ENCODE results near the gene GOLGA8B.
"Not testable (repeated sequence)": the region's sequence is repeated elsewhere in the genome, so short reads cannot be mapped to it uniquely, and the experiment has no call there.

The GOLGA8B gene

DNA sequence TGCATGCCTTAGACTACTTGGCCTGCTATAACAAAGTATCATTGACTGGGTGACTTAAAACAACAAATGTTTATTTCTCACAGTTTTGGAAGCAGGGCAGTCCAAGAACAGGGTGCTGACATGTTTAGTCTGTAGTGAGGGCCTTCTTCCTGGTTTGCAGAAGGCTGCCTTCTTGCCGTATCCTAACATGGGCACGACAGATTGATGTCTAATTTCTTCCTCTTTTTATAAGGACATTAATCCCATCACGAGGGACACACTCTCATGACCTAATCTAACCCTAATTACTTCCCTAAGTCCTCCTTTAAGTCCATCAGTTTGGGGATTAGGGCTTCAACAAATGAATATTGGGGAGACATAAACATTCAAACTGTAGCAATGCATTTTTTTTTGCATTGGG lies 10.9 kb upstream of the GOLGA8B start:
- no peak for DNase-seq

DNA sequence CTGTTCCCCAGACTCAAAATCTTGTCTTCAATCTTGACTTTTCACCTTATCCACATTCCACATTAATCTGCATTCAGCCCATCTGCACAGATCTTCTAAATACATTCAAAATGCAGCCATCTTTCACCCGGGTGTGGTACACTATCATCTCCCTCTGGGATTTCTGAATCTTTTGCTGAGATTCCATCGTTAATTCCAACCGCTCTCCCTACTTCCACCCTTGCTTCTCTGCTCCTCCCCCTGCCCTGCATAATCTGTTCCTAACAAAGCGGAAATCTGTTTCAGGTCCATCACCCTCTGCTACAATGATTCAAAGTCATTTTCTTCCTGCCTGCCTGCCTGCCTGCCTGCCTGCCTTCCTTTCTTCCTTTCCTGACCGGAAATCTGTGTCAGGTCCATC lies 7.9 kb upstream of the GOLGA8B start:
- DNase-seq: no peak

DNA sequence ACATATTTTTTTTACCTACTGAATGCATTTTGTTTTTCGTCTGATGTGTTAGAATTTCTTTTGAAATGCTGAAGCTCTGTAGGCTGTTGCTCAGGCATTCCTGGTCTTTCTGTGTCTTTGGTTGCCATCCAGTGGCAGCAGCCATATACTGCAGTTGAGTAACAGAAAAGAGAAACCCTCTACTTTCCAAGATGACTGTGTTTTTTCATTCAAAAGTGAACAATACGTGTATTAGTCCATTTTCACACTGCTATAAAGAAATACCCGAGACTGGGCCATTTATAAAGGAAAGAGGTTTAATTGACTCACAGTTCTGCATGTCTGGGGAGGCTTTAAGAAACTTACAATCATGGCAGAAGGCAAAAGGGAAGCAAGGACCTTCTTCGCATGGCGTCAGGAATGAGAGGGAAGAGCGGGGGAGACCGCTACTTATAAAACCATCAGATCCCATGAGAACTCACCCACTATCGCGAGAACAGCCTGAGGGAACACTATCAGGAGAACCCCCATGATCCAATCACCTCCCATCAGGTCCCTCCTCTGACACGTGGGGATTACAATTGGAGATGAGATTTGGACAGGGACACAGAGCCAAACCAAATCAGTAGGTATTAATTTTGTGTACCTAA lies 4.7 kb upstream of the GOLGA8B start:
- DNase-seq: peak; percentile 85

DNA sequence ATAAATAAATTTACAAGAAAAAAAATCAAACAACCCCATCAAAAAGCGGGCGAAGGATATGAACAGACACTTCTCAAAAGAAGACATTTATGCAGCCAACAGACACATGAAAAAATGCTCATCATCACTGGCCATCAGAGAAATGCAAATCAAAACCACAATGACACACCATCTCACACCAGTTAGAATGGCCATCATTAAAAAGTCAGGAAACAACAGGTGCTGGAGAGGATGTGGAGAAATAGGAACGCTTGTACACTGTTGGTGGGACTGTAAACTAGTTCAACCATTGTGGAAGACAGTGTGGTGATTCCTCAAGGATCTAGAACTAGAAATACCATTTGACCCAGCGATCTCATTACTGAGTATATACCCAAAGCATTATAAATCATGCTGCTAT lies 2.5 kb upstream of the GOLGA8B start:
- not testable (repeated sequence) for DNase-seq

DNA sequence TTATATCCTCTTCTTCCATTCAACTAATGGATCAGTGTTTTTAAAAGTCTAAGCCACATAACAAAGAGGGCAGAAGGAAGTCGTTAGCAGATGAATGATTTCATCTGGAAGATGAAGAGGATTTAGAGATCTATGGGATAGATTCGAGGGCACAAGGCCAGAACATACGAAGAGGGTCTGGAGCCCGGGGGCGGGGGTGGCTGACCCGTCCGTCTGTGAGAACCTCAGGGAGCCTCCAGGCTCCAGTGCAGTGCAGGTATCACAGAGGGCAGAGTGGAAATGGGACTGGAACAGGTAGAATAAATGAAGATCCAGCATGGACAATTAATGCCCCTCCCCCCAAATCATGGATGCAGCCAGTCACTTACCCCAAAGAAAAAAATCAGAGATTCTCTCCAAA lies 1.5 kb upstream of the GOLGA8B start:
- DNase-seq: no peak

DNA sequence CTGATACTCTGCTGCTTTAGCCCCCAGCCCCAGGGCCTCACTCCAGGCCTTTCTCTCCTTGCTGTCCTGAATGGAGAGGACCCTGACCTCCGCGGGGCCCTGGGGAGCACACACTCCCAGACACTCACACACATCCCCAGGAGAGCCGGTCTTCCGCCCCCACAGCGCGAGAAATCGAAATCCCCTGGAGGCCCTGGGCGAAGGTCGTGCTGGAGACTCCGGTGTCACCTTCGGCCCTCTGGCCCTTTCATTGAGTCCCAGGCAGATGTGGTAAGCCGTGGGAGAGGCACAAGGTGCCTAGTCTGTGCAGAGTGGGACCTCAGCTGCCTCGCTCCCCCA lies 848 bp upstream of the GOLGA8B start:
- no peak for DNase-seq

DNA sequence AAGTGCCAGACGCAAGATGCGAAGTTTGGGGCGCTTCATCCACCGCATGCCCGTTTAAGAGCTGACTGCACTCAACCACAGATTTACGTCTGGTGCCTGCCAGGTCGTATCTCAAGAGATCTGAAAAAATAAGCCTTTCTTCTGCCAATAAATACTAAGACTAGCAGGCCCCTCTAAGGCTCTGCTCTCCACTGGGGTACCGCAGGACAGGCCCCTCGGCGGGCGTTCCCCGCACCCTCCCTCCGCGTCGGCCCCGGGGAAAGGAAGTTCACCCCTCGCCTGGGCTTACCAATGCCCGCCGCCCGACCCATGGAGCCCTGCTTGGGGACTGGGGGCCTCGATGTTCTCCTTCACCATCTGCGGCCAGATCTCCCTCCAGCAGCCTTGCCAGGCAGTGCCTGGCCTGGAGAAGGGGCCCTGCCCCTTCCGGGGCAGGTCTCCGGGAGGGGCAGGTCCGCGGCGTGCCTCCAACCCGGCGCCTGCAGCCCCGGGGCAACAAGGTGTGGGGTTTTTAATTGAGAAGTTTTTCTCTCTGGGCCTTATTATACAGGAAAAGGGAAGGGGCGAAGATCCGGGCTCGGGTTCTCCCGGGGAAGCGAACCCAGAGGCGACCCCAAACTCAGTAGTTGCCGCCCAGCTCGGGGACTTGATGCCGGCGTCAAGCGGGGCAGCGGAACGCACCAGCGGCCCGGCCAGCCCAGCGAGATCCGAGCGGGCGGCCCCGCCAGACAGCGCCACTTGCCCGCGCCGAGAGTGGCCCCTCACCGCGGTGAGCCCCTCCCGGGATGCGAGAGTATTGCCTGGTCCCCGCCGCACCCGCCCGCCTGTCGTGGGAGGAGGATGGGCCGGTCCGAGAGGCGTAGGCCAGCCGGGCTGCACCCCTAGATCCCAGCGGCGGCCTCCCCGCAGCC lies 735 bp downstream of the GOLGA8B start:
- DNase-seq: peak; percentile 81

DNA sequence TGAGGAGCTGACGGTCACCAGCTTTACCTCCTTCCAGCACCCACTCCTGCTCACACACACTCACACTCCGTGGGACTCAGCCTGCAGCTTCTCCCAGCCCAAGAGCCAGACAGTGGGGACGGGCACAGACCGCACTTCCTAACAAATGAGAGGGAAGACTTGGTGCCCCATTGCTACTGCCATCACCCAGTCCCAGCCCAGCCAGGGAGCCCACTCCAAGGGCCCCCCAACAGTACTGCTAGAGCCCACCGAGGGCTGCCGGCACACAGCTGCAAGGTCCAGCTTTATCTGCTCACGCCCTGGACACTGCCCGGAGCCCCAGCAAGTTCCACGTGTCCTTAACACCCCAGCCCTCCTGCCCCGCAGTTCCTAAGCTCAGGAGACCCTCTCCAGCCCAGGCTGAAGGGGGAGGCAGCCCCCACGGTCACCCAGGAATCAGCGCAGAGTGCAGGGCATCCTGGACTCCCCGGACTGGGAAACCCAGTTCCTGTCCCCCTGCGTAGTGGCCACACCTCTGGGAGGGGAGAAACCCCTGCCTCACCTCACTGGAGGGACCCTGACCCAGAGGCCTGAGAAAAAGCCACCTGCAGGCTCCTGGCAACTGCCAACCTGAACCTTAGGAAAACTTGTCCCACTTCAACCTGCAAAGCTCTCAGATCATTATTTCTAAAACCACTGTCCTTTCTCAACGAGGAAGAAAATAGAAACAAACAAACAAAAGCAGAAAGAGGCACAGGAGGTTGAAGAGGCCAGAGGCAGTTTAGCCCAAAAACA lies 1.6 kb downstream of the GOLGA8B start:
- DNase-seq: not testable (repeated sequence)

DNA sequence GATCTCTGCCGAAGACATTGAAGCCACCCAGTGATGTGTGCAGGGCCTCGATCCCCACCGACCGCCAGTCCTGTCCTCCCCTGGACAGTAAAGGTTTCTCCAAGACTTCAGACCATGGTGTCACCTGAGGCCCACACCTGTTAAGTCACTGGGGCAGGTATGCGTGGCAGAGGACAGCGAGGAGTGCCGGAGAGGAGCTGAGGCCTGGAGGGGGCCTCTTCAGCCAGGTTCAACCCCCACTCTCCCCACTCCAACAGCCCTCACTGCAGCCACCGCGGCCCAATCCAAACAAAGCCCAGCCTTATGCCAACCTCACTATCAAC lies 2.4 kb downstream of the GOLGA8B start:
- no peak for DNase-seq

DNA sequence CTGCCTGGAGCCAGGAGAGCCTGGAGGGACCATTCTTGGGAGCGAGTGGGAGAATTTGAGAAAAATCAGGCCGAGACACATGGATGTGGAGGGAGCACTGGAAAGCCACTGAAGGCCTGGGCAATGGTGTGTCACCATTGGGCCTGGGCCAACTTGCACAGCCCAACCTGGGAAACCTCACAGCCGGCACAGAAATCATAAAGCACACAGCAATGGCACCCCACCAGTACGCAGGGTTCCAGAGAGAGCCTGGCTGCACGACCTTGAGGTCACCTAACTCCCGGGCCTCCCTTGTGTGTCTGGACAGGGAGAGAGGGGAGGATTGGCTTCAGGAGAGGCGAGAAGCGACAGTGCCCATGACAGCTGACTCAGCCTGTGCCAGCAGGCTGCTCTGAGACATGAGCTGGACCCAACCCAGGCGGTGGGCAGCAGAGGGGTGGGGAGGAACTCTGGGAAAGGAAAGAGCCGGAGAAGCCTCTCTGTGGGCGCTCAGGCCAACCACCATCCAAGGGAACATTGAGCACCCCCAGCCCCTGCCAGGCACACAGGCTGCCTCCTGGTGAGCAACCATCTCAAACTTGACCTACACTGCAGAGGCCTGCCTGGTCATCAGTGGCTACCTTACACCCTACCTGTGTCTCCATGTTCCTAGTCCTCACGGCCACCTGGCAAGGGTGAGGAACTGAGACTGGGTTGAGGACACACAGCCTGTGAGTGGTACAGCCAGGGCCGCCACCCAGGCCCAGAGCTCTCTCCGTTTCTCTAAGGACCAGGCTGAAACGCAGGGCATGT lies 3.0 kb downstream of the GOLGA8B start:
- DNase-seq: not testable (repeated sequence)

DNA sequence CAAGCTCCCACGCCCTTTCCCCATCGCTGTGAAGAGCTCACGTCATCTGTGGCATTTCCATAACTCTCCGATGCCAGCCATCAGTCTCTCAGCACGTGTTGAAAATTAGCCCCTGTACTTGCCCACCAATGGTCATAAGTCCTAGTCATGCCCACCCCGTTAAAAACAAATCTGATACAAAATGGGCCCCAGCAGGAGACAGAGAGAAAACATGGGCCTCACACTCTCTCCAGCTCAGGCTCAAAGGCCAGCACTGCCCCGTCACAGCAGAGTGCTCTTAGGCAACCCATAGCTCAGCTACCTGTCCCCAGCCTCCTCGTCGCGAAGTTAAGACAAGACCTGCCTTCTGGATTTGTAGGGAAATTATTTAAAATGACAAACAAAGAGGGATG lies 5.2 kb downstream of the GOLGA8B start:
- no peak for DNase-seq

DNA sequence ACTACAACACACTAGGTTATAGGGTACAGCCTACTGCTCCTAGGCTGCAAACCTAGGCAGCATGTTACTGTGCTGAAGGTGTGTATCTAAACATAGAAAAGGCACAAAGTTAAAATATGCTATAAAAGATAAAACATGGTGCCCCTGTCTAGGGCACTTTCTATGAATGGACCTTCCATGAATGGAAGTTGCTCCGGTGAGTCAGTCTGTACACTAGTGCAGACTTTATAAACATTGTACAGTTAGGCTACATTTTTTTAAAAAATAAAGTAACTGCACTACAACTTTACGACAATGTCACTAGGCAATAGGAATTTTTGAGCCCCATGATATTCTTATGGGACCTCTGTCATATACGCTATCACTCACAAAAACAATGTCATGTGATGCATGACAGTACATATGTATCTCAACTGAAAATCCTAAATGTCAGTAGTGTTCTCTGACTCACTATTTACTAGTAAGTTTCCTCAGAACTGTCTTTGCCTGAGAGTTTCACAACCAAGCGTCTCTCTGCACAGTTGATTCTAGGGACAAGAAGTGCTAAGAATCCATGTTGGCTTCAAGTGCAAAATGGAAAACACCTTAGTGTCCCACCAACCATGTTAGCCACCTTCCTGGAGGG lies 5.7 kb downstream of the GOLGA8B start:
- not testable (repeated sequence) for DNase-seq

DNA sequence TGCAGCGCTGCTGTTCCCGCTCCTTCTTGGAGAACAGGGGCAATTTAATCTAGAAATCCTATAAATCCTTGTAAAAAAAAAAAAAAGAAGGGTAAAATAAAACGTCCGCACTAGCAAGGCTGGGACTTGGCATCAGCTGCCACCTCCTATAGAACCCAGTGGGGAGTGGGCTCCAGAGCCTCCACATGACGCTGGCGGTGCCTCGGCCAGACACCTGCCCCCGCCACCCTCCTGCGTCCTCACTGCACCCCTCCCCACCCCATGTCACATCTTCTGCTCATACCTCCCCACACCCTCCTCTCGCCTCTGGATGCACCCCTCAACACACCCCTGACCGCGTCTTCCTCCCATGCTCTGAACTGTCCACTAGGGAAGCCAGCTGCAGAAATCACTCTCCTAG lies 8.4 kb downstream of the GOLGA8B start:
- DNase-seq: not testable (repeated sequence)

DNA sequence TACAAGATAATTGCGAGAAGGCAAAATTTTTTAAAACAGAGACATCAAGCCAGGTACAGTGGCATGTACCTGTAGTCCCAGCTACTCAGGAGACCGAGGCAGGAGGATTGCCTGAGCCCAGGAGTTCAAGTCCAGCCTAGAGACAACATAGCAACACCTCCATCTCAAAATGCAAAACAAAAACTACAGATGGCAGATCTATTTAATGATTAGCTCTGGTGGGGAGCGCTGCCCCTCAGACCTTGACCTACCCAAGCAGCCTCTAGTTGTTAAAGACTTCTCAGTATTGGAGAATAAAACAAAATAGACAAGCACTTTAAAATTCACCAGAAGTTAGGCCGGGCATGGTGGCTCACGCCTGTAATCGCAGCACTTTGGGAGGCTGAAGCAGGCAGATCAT lies 10.5 kb downstream of the GOLGA8B start:
- not testable (repeated sequence) for DNase-seq

DNA sequence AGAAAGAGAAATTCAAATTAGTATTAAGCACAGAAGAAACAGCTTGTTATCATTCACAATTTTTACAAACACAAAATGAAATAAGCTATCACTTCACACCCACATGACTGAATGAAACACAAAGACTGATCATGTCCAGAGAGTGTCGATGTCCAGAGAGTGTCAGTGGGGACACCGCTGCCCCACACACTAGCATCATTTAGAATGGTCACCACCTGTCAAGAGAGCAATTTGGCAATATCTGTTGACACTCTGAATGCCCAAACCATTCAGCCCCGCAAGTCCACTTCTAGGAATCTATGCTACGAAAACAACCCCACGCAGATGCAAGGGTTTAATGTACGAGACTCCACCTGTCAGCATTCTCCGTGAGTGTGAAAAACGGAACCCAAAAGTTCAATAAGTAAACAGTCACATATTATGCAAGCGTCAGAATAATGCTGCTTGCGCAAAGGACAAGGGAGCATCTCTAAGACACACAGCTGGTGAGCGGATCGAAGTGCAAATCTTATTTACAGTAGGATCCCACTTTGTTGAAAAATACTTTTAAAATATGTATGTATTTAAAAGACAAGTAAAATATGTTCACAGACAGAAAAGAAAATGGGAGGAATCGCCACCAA lies 11.3 kb downstream of the GOLGA8B start:
- DNase-seq: not testable (repeated sequence)

DNA sequence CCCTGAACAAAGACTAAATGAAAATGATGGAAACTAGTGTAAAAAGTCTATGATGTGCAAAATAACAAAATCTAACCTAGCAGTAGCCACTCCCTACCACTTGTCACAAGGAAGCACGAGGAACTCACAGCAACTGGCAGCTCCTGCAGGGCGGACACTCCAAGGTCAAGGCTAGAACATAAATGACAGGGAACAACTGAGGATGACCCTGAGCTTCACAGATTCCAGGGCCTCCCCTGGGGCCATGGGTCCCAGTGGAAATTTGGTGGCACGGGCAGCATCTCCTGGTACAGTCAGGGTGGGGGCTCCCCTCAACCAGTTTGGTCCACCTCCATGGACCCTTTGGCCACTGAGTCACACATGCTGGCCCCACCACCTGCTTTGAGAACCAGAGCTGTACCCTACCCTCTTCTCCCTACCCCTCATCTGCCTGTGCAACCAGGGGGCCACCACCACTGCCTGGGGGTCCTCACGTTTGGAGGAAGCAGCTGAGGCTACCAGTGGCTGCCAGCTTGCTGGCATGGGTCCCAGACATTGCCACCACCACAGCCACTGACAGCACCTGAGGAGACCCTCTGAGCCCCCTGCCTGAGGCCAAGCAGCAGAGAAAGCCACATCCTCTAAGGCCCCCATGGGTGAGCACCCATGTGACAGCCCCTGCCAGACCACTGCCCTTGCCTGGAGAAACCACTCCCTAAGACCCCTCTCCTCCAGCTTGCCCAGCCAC lies 13.6 kb downstream of the GOLGA8B start:
- not testable (repeated sequence) for DNase-seq

DNA sequence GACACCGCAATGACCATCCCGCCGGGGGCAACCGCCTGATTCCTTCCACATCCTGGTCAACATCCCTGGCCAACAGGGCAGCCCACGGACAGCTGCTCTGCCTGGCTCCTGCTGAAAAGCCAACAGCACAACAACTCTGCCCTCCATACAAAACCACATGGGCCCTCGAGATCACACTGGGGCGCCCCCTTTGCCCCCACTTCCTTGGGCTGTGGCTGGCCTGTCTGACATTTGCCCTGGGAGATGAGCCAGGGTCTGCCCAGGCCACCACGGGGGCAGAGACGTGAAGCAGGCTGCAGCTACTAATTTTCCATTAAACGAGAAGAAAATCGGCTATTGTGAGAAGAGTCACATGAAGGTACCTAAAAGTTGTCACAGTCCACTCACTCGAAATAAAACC lies 16.3 kb downstream of the GOLGA8B start:
- not testable (repeated sequence) for DNase-seq

DNA sequence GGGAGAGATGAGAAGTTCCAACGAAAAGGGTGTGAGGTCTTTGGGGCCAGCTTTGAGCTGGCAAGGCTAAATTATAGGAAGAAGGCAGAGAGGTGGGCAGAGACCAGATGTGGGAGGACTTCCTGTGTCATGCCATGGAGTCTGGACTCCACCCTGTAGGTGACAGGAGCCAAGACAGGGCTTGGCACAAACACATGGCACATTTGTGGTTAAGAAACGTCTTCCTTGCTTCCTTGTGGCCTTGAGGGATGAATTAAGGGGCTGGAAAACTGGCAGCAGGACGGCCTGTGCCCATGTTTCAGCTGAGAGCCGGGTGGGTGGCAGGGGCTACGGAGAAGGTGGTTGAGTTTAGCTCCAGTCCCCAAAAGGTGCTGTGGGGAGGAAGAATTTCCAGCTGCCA lies 18.7 kb downstream of the GOLGA8B start:
- DNase-seq: not testable (repeated sequence)

DNA sequence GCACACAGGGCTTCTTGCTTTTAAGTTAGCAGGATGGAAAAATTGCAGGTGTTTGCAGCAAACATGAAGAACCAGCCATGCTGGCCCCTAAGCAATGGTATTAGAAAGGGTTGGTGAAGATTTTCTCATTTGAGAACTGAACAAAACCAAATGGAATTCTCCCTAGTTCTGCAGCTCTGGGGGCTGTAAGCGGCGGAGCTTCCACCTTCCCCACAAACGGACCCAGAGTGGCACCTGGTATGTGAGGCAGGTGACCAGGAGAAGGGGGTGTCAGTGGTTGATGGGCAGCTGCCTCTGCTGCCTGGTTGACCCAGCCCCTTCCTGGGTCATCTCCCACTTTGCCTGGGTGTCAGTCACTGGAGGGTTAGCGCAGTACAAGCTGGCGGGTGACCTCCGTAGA lies 22.6 kb downstream of the GOLGA8B start:
- peak; percentile 60 for DNase-seq

DNA sequence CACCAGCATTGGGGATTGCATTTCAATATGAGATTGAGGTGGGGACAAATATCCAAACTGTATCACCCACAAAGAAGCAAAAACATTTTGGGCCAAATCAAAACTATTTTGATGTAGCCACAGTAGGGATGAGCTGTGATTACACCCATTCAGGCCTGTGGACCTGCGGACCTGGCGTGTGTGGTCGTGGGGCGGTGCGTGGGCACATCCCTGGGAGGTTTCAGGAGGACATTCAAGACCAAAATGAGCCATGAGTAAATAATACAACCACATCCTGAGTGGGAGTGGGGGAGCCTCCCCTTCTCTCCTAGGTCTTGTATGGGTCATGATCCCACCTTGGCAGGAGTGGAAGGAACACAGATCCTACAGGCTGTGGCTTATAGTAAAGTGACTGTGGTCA lies 23.7 kb downstream of the GOLGA8B start:
- peak; percentile 21 for DNase-seq

DNA sequence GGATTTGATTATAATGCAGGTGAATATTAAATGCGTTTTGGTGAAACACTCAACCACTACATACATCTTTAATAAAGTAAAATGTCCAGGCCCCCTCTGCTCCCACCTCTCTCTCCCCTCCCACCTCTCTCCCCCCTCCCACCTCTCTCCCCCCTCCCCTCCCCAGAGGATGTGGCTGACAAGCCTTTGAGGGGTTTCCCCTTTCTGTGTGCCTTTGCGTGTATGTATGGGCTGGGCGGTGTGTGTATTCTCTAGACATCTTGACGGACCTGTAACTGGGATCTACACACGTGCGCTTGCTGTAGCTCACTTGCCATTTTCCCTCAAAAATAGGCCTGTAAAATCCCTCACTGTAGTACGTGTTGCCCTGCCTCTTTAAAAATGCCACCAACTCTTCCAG lies 28.3 kb downstream of the GOLGA8B start:
- DNase-seq: not testable (repeated sequence)

Data from activated effector memory CD4-positive, alpha-beta T cell treated with anti-CD3 and anti-CD28 coated beads, Interleukin-2, amount 50 U/mL, for 16 hours (primary cell).